KOPT-K1 (cell line): ENCODE data around the gene TFAP2A.

ENCODE experiments used
- H3K27ac ChIP-seq: fragments of 200-600 bp; sonication (generic); 2 replicates; pipeline ENCODE4 v1.5.1; 2016; ENCODE audit warnings: antibody characterized with exemption, mild to moderate bottlenecking, low read depth, low read length; ENCODE audit not compliant: poor library complexity, severe bottlenecking
- H3K36me3 ChIP-seq: fragments of 200-600 bp; sonication (generic); 2 replicates; pipeline ENCODE4 v1.5.1; 2017; ENCODE audit warnings: antibody characterized with exemption, mild to moderate bottlenecking, low read length, moderate library complexity; ENCODE audit not compliant: insufficient read depth
- H3K9me3 ChIP-seq: fragments of 200-600 bp; sonication (generic); 2 replicates; pipeline ENCODE4 v1.5.1; 2017; ENCODE audit warnings: antibody characterized with exemption, low read length, mild to moderate bottlenecking; ENCODE audit not compliant: insufficient read depth, poor library complexity, severe bottlenecking

TFAP2A gene

GRCh38 chr6:10389739-10390494, 25.0 kb downstream of the TFAP2A start:
- H3K9me3 ChIP-seq = peaks cover 14% of the 10 kb centered on the region
- H3K27ac ChIP-seq = no peak overlapping the region
- H3K36me3 ChIP-seq = no peaks in the 10 kb centered on the region

- no peaks in the 10 kb centered on the region for H3K36me3 ChIP-seq
- peaks cover 14% of the 10 kb centered on the region for H3K9me3 ChIP-seq
- no peak overlapping the region for H3K27ac ChIP-seq
Observed at GRCh38 chr6:10386756-10387654, 27.9 kb downstream of the TFAP2A start.

GRCh38 chr6:10386220-10386619, 28.7 kb downstream of the TFAP2A start:
- Histone ChIP-seq H3K27ac (no peak overlapping the region), H3K9me3 (peaks cover 14% of the 10 kb centered on the region), H3K36me3 (no peaks in the 10 kb centered on the region)

- Histone ChIP-seq H3K9me3 (peaks cover 14% of the 10 kb centered on the region), H3K36me3 (no peaks in the 10 kb centered on the region), H3K27ac (no peak overlapping the region)
Observed at GRCh38 chr6:10385524-10386132, 29.2 kb downstream of the TFAP2A start.

- Histone ChIP-seq H3K36me3 (no peaks in the 10 kb centered on the region), H3K9me3 (peaks cover 6% of the 10 kb centered on the region), H3K27ac (no peak overlapping the region)
Observed at GRCh38 chr6:10384610-10385523, 30.0 kb downstream of the TFAP2A start.

- Histone ChIP-seq H3K9me3 (no peaks in the 10 kb centered on the region), H3K27ac (no peak overlapping the region), H3K36me3 (no peaks in the 10 kb centered on the region)
Observed at GRCh38 chr6:10384091-10384609, 30.7 kb downstream of the TFAP2A start.

- Histone ChIP-seq H3K9me3 (no peaks in the 10 kb centered on the region), H3K27ac (no peak overlapping the region), H3K36me3 (no peaks in the 10 kb centered on the region)
Observed at GRCh38 chr6:10383331-10384090, 31.4 kb downstream of the TFAP2A start.

- H3K9me3 ChIP-seq = no peaks in the 10 kb centered on the region
- no peak overlapping the region for H3K27ac ChIP-seq
- H3K36me3 ChIP-seq = no peaks in the 10 kb centered on the region
Observed at GRCh38 chr6:10382728-10383330, 32.0 kb downstream of the TFAP2A start.

GRCh38 chr6:10382322-10382721, 32.6 kb downstream of the TFAP2A start:
- Histone ChIP-seq H3K27ac (no peak overlapping the region), H3K9me3 (no peaks in the 10 kb centered on the region), H3K36me3 (no peaks in the 10 kb centered on the region)

- H3K27ac ChIP-seq = no peak overlapping the region
- no peaks in the 10 kb centered on the region for H3K9me3 ChIP-seq
- H3K36me3 ChIP-seq = no peaks in the 10 kb centered on the region
Observed at GRCh38 chr6:10381830-10382208, 33.1 kb downstream of the TFAP2A start.

- no peak overlapping the region for H3K27ac ChIP-seq
- no peaks in the 10 kb centered on the region for H3K9me3 ChIP-seq
- no peaks in the 10 kb centered on the region for H3K36me3 ChIP-seq
Observed at GRCh38 chr6:10381133-10381829, 33.6 kb downstream of the TFAP2A start.

GRCh38 chr6:10375391-10375969, 39.4 kb downstream of the TFAP2A start:
- Histone ChIP-seq H3K9me3 (no peaks in the 10 kb centered on the region), H3K27ac (no peak overlapping the region), H3K36me3 (no peaks in the 10 kb centered on the region)
